Stimulated activated CD8-positive, alpha-beta memory T cell treated with anti-CD3 and anti-CD28 coated beads, Interleukin-15, amount 100 ng/mL, for 4 hours (primary cell): Measurements from ENCODE around the gene CCDC92.
"Not testable (repeated sequence)": the region's sequence is repeated elsewhere in the genome, so short reads cannot be mapped to it uniquely, and the experiment has no call there.

ENCODE experiments used
- DNase-seq, 2 donors: peaks; one replicate each; pipeline ENCODE4 v3.0.0-alpha.2; 2020; ENCODE audit warnings: low read depth in 2 of 2

The CCDC92 gene

GRCh38 chr12:123949770-123950165 lies 22.9 kb downstream of the CCDC92 start:
- no peak for DNase-seq

GRCh38 chr12:123948796-123949769 lies 23.5 kb downstream of the CCDC92 start:
- DNase-seq = no peak

GRCh38 chr12:123948401-123948795 lies 24.2 kb downstream of the CCDC92 start:
- no peak for DNase-seq

- not testable (repeated sequence) for DNase-seq
Observed at GRCh38 chr12:123947531-123947930, 25.1 kb downstream of the CCDC92 start.

- not testable (repeated sequence) for DNase-seq
Observed at GRCh38 chr12:123946516-123947505, 25.8 kb downstream of the CCDC92 start.

GRCh38 chr12:123946152-123946515 lies 26.5 kb downstream of the CCDC92 start:
- no peak for DNase-seq

- DNase-seq = no peak
Observed at GRCh38 chr12:123945287-123946151, 27.1 kb downstream of the CCDC92 start.

GRCh38 chr12:123944696-123945095 lies 27.9 kb downstream of the CCDC92 start:
- DNase-seq = no peak

GRCh38 chr12:123943816-123944215 lies 28.8 kb downstream of the CCDC92 start:
- no peak for DNase-seq

- no peak for DNase-seq
Observed at GRCh38 chr12:123942911-123943648, 29.6 kb downstream of the CCDC92 start.

GRCh38 chr12:123942238-123942653 lies 30.4 kb downstream of the CCDC92 start:
- no peak for DNase-seq

GRCh38 chr12:123941624-123942237 lies 30.9 kb downstream of the CCDC92 start:
- DNase-seq = no peak

- no peak for DNase-seq
Observed at GRCh38 chr12:123941000-123941399, 31.6 kb downstream of the CCDC92 start.

GRCh38 chr12:123940627-123940966 lies 32.0 kb downstream of the CCDC92 start:
- no peak for DNase-seq

GRCh38 chr12:123939716-123940626 lies 32.7 kb downstream of the CCDC92 start:
- DNase-seq = no peak

- DNase-seq = no peak
Observed at GRCh38 chr12:123938679-123939480, 33.8 kb downstream of the CCDC92 start.

GRCh38 chr12:123937707-123938591 lies 34.7 kb downstream of the CCDC92 start:
- peak in 1 of 2 donors; percentile 30 for DNase-seq
